GM21717 (cell line): ENCODE data around the gene TTC32.
"Not testable (repeated sequence)": the region's sequence is repeated elsewhere in the genome, so short reads cannot be mapped to it uniquely, and the experiment has no call there.

Source experiments
- ATAC-seq: cut with Tn5 transposase; IDR thresholded peaks from one replicate; pipeline ENCODE4 v1.9.1; 2021; ENCODE audit warnings: mild to moderate bottlenecking, moderate library complexity; ENCODE audit not compliant: unreplicated experiment

Gene TTC32

GRCh38 chr2:19901442-19902215 lies at the start of gene TTC32:
Gene TTC32, minus strand, starts transcription at chr2:19901983. Its CDS starts 129 bp downstream, at chr2:19901854.
- ATAC-seq, result peak; percentile 88

- no peak for ATAC-seq
These were observed 47.3 kb upstream of the TTC32 start for GRCh38 chr2:19949071-19949470.

GRCh38 chr2:19947184-19947940 lies 45.6 kb upstream of the TTC32 start:
- ATAC-seq, result no peak

- no peak for ATAC-seq
These were observed 42.5 kb upstream of the TTC32 start for GRCh38 chr2:19944205-19944845.

- ATAC-seq, result no peak
These were observed 41.4 kb upstream of the TTC32 start for GRCh38 chr2:19943189-19943588.

- ATAC-seq, result no peak
These were observed 40.4 kb upstream of the TTC32 start for GRCh38 chr2:19942199-19942598.

- ATAC-seq, result no peak
These were observed 35.2 kb upstream of the TTC32 start for GRCh38 chr2:19937004-19937403.

- no peak for ATAC-seq
These were observed 34.4 kb upstream of the TTC32 start for GRCh38 chr2:19936203-19936602.

GRCh38 chr2:19933351-19933981 lies 31.7 kb upstream of the TTC32 start:
- ATAC-seq, result no peak

- no peak for ATAC-seq
These were observed 31.1 kb upstream of the TTC32 start for GRCh38 chr2:19932928-19933327.

GRCh38 chr2:19929226-19929625 lies 27.4 kb upstream of the TTC32 start:
- no peak for ATAC-seq

GRCh38 chr2:19927816-19928215 lies 26.0 kb upstream of the TTC32 start:
- ATAC-seq, result not testable (repeated sequence)

- not testable (repeated sequence) for ATAC-seq
These were observed 22.7 kb upstream of the TTC32 start for GRCh38 chr2:19924526-19924925.

- ATAC-seq, result not testable (repeated sequence)
These were observed 20.4 kb upstream of the TTC32 start for GRCh38 chr2:19922188-19922587.

- no peak for ATAC-seq
These were observed 14.7 kb upstream of the TTC32 start for GRCh38 chr2:19916385-19916950.

GRCh38 chr2:19914266-19914975 lies 12.6 kb upstream of the TTC32 start:
- ATAC-seq, result no peak

- ATAC-seq, result no peak
These were observed 10.2 kb upstream of the TTC32 start for GRCh38 chr2:19911808-19912509.

GRCh38 chr2:19902216-19902740 lies 495 bp upstream of the TTC32 start:
- peak; percentile 1 for ATAC-seq

- ATAC-seq, result peak; percentile 11
These were observed 797 bp downstream of the TTC32 start for GRCh38 chr2:19900931-19901441.
